ENCODE data around the gene DPH6.
"Not testable (repeated sequence)": the region's sequence is repeated elsewhere in the genome, so short reads cannot be mapped to it uniquely, and the experiment has no call there.

The DPH6 gene

DNA sequence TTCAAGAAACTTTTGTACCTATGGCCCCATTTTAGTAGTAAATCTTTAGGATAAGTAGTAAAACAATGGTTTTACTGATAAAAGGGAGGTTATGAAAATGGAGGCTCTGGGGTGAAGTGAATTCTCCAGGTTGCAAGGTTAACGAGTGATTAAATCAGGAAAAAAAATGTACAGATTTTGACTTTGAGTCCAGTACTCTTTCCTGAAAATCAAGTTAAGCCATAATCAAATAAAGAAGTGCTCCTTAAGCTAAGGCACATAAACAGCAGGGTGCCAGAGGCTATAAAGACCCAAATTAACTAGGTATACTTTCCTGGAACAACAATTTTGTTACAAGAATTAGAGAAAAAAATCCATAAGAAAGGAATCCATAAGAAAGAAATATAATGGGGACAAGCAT is 114.7 kb downstream of the DPH6 start:
- no peak for DNase-seq

DNA sequence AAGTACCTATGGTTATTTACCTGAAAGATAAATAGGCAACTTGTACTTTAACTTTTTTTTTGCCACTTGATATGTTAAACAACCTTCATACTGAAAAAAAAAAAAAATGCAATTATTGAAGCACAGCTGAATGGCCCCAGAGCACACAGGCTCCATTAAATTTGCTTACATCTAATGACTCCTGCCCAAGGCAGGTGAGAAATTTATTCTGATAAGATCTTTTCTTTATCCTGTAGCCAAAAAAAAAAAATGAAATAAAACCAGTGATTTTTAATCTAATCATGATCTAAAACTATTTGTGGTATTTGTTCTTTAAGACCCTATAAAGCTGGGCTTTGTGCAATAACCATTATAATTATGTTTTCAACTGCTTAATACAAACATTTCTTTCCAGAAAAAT is 115.7 kb downstream of the DPH6 start:
- DNase-seq, result no peak

DNA sequence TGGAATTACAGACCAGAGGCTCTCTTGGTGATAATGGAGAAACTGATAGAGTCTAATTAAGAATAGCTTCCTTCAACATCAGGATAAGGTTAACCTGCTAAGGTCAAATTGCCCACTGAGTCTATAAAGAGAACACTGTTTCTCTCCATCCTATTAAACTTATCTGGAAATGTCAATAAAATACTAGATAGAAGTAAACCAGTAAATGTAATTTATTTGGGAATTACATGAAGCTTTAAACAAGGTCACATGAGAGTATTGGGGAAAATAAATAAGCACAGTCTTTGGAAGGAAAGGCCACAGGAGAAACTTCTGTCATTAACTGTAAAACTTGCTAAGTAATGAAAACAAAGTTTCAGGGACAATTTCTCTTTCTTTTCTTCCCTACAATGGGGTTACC is 118.5 kb downstream of the DPH6 start:
- no peak for DNase-seq

DNA sequence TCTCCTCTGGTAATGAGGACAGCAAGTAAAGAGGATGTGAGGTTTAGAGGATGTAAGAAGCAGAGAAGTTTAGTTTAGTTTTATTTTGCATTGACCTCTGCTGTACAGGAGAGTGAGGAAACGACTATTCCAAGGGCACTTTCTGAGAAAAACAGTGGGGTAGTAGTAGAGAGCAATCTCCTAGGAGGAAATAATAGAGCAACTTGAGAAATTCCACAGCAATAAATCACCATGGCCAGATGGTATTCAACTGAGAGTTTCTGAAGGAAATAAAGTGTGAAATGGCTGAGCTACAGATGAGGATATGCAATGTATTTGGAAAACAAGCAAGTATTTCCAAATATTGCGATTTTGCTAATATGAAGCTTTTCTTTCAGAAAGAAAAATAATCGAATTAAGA is 118.9 kb downstream of the DPH6 start:
- DNase-seq, result no peak

DNA sequence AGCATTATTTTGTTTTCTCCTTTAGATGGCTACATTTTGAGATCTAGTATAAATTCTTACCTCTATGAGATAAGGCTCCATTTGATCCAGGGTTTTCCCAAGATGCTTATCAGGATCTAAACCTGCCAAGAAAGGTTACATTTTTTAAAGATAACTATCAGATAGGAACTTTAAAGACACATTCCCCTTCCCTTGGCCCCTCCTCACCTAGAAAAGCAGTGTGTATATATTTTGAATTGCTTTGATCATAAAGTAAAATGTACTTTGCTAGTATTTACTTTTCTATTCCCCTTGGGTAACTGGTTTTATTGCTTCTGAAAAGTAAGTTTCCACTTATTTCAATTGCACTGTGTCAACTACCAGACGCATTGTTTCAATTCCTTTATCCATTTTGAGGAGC is 135.2 kb downstream of the DPH6 start:
- DNase-seq, result no peak

DNA sequence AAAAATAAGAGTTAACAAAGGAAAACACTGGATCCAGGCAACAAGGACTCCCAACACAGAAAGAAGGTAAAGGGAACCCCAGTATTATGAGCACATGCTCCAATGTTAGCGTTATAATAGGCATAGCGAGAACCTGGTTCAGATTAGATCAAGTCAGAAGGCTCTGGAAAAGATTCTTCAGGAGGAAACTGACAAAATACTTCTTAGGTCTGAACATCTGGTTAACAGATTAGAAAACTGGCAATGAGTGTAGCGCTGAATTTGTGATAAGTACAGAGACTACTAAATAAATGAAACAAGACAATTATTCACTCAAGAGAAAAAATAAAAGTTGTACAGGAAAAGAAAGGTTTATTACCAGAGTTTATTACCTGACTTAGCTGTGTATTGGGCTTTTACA is 146.1 kb downstream of the DPH6 start:
- no peak for DNase-seq

DNA sequence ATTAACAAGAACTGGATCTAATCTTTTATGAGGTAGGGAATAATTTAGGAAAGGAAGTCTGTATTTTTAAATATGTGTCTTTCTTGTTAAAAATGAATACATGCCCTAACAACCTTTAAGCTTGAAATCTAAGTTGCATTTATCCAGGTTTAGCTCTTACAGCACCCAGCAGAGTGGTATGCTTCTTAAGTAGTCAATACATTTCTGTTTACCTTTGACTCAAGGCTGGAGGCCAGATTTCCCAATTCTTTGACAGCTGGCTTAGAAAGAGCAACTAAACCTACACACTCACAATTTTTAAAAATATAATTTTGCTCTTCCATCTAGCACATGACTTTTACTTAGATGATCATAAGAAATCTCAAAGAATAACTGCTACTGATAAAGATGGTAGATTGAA is 148.9 kb downstream of the DPH6 start:
- no peak for DNase-seq

DNA sequence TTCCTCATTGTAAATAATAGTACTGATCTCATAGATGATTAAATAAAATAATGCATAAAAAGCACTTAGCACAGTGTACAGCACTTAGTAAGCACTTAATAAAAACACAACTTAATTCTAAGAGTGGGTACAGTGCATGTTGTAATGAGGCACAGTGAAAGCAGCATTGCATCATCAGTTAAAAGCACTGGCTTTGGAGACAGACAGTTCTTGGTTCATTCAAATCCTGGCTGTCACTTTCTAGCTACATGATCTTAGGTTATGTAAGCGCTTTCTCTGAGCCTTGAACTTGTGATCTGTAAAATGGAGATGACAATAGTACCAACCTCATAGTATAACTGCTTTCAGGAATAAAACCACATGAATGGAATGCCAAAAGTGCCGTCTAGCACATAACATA is 151.5 kb downstream of the DPH6 start:
- DNase-seq, result no peak

DNA sequence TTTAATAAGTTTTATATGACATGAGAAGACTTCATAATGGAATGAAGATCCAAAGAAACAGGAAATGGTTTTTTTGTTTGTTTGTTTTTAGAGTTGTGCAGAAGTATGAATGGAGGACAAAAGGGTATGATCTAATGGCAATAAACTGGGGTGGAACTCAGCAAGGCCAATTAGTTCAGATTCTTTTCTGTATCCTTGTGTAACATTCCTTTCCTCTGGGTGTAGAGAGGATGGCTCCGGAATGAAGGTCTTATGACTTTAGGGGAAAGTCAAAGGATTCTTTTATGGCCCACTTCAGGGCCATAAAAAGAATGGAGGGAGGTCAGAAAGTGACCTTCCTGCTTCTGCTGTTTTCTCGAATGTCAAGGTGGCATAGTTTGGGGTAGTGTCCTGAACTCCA is 152.6 kb downstream of the DPH6 start:
- DNase-seq, result no peak

DNA sequence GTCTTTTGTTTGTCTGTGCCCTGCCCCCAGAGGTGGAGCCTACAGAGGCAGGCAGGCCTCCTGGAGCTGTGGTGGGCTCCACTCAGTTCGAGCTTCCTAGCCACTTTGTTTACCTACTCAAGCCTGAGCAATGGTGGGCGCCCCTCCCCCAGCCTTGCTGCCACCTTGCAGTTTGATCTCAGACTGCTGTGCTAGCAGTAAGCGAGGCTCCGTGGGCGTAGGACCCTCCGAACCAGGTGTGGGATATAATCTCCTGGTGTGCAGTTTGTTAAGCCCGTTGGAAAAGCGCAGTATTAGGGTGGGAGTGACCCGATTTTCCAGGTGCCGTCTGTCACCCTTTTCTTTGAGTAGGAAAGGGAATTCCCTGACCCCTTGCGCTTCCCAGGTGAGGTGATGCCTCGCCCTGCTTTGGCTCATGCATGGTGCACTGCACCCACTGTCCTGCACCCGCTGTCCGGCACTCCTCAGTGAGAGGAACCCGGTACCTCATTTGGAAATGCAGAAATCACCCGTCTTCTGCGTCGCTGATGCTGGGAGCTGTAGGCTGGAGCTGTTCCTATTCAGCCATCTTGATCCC is 154.5 kb downstream of the DPH6 start:
- not testable (repeated sequence) for DNase-seq

DNA sequence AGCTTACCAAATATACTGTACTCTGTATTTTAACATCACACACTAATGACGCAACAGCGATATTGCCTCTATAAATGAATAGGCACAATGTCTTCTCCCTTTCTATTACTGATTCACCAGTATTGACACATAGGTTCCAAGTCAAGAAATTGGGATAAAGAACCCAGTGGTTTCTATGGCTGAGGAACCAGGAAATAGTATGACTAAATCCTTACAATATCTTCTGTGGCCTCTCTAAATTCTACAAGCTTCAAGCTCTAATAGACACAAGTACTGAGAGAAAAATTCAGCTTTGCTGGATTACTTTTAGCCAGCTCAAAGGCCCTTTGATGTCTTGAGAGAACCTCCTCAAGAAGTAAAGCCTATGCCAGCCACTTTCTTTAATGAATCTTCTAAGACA is 162.5 kb downstream of the DPH6 start:
- no peak for DNase-seq

DNA sequence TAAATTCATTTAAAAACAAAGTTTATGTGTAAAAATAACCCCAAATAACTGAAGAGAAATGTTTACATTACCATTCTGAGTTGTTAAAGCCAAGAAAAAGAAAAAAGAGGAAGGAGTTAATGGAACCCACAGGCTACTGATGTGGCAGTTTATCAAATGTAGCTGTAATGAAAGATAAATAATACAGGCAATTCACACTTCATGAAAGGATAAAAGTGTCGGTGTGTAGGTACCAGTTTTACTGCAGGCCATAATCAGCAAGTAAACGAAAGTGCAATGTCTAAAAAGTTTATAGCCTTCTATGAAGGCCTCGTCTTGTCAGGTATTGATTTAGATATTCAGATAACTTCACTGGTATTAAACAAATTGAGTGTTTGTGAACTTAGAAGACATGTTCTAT is 164.6 kb downstream of the DPH6 start:
- DNase-seq, result no peak

DNA sequence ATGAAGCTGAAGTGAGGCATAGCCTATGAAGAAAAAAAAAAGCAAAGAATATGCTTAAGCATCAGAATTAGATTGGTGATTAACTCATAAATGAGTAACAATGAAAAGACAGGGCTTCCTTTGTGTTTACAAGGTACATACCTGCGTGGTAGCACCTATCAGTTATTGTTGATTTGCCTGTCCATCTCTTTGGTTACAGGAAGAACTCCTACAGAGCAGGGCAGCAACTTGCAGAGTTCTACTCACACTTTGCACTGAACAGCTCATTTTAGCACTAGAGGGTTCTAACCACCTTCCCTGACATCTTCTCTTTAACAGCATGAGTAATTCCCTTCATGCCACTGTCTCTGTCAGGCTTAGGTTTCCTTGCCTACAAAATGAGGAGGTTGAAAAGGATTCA is 166.0 kb downstream of the DPH6 start:
- DNase-seq, result no peak

DNA sequence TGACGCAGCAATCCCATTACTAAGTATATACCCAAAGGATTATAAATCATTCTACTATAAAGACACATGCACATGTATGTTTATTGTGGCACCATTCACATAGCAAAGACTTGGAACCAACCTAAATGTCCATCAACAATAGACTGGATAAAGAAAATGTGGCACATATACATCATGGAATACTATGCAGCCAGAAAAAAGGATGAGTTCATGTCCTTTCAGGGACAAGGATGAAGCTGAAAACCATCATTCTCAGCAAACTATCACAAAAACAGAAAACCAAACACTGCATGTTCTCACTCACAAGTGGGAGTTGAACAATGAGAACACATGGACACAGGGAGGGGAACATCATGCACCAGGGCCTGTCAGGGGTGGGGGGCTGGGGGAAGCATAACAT is 167.5 kb downstream of the DPH6 start:
- DNase-seq, result not testable (repeated sequence)

DNA sequence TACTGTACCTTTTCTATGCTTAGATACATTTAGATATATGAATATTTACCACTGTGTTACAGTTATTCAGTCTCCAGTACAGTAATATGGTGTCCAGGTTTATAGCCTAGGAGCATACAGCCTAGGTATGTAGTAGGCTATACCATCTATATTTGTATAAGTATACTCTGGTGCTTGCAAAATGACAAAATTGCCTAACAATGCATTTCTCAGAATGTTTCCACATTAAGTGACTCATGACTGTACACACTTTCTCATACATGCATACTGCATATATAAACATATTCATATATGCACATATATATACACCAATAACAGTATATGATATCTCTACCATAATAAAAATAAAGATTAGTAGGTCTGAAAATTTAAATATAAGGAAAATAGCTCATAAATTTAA is 169.3 kb downstream of the DPH6 start:
- DNase-seq, result no peak

DNA sequence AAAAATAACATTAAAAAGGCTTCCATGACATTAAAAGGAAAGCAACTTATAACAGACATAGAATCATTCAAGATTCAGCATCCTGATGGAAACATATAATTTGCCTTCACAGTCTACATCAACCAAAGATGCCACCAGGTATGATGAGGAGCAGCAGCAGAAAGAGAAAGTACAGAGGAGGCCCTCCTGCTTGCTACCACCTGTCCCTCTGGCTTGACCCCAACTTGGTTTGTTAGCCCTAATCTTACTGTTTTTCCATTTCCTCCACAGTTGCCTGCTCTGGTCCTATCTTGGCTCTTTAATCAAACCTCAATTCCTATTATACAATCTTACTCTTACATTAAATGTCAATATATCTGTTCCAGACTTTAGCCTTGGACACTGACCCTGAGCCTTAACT is 171.3 kb downstream of the DPH6 start:
- no peak for DNase-seq

DNA sequence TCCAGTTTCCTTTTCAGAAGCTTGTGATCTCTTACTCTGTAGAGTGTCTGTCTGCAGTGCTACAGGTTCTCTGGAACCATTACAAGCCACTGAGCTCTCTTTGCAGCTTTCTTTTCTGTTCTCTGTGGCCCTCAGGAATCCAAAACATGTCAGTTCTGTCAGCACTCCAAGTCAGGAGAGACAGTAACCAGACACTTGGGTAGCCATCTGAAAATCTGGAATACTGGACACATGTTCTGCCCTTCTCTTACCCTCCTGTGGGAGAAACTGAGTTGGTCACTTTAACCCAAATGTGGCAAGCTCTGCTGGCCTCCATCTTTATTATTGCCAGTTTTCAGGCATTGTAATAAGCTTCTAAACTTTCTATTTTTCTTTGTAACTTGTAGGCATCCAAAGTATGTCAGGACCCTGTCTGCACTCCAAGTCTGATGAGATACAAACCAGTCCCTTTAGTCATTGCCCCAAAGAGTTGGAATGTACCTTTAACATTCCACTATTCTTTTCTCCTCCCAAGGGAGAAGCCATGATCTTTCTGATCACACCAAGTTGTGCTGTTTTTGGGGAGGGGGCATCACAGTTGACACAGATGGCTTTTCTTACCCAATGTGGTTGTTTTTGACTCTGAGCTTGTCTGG is 183.7 kb downstream of the DPH6 start:
- DNase-seq, result no peak

DNA sequence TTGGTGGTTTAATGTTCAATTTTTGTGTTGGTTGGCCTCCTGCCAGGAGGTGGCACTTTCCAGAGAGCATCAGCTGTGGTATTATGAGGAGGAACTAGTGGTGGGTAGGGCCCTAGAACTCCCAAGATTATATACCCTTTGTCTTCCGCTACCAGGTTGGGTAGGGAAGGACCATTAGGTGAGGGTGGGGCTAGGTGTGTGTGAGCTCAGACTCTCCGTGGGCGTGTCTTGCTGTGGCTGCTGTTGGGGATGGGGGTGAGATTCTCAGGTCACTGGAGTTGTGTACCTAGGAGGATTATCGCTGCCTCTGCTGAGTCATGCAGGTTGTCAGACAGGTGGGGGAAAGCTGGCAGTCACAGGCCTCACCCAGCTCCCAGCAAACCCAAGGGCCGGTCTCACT is 187.1 kb downstream of the DPH6 start:
- DNase-seq, result no peak

DNA sequence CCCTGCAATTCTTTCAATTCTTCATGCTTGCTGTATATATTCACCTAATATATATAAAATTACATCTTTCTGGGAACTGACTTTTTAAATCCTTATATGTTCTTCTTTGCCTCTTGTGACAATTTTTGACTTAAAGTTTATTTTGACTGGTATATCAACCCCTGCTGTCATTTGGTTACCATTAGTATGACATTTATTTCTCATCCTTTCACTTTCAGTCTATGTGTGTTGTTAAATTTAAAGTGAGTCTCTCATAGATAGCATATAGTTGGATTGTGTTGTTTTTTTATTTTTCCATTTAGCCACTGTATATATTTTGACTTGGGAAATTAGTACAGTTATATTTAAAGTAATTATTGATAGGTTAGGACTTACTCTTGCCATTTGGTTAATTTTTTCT is 194.9 kb downstream of the DPH6 start:
- no peak for DNase-seq

DNA sequence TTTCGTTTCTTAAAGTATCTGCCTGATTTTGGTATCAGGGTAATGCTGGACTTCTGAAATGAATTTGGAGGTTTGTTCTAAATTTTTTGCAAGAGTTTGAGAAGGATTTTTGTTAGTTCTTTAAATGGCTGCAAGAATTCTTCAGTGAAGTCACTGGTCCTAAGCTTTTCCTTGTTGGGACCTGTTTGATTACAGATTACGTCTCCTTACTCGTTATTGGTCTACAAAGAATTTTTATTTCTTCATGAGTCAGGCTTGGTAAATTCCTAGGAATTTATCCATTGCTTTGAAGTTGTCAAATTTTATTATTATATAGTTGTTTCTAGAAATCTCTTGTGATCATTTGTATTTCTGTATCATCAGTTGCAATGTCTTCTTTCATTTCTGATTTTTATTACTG is 196.0 kb downstream of the DPH6 start:
- no peak for DNase-seq

DNA sequence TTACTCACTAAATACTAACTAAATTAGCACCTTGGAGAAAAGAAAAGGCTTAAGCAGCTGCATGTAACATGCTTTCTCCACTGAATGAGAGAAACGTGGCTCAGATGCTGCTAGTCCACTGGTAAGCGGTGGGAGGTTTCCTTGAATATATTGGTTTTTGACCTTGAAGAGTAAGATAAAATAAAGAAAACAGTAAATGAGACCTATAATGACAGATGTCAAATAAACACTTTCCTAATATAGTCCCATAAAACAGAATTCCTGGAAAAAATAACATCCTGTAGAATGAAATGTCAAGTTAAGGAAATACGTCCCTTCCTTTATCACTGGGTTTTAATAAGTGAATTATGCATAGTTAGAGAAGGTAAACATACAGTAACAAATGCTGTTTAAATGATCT is 215.0 kb downstream of the DPH6 start:
- no peak for DNase-seq

DNA sequence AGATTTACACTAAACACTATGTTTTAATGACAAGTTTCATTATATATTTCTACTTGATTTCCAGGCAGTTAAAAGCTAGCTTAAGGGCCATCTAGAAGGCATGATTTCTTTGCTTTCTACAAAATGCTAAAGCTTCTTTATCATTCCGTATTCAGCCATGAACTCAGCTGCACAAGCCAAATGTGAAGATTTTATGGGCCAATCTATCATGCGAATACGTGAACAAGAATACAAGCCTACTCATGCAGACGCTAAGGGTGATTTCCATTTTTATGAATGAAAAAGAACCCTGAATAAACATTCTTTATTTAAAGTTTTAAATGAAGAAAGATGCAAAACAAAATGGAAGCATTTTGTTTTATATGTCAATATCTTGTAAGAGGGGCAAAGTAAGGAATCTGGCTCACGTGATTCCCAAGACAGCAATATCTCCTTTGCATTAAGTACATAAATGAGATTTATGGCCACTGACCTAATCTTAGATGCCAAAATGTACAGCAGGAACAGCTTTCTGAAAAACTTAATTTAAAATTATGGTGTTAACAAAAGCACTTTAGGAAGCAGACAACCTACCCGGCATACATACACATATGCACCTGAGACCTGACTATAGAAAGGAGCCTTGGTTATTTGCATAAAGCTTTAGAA is 215.8 kb downstream of the DPH6 start:
- DNase-seq, result no peak

DNA sequence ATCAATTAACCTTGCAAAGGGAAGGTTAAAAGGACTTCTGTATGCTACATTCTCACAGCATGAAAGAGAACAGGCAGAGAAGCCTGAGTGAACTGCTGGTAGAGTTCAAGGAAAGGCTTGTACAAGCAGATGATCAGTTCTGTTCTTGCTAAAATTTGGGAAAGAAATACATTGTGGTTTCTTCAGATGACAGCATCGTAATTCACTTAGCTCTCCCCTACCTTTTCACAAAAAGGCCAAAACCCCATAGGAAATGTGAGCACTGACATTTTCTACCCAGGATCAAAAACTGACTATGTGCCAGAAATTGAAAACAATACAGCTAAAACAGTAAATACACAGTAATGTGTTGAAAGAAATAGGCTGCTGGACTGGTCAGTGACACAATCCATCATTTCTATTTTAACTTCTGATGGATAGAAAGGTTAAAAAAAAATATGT is 216.4 kb downstream of the DPH6 start:
- DNase-seq, result no peak

DNA sequence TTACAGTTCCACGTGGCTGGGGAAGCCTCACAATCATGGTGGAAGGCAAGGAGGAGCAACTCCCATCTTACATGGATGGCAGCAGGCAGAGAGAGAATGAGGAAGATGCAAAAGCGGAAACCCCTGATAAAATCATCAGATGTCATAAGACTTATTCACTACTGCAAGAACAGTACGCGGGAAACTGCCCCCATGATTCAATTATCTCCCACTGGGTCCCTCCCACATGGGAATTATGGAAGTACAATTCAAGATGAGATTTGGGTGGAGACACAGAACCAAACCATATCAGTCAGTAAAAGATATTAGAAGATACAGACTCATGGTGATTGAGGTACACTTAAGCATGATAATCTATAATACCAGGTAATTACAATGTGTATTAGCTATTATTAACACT is 217.1 kb downstream of the DPH6 start:
- not testable (repeated sequence) for DNase-seq

DNA sequence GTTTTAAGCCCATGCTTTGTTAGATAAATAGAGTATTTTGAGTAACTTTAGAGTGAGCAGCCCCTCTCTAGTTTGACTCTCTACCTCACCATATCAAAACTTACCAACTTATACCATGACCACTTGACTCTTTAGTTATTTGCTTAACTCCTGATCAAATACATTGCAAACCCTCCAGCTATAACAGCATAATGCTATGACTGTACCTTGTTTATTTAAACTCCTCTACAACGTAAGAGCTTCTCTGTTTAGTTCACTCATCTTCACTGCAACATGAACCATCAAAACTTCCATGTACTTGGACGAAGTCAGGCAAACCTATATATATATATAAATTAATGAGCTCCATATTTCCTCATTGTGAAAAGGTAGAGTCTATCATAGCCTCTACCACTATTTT is 218.2 kb downstream of the DPH6 start:
- DNase-seq, result no peak
